HG02943 (cell line): Measurements from ENCODE around the gene PSMD8.

ENCODE experiments used
- ATAC-seq: cut with Tn5 transposase; IDR thresholded peaks from one replicate; pipeline ENCODE4 v1.9.1; 2021; ENCODE audit warnings: mild to moderate bottlenecking, low read depth, moderate library complexity; ENCODE audit not compliant: unreplicated experiment

Gene PSMD8

DNA sequence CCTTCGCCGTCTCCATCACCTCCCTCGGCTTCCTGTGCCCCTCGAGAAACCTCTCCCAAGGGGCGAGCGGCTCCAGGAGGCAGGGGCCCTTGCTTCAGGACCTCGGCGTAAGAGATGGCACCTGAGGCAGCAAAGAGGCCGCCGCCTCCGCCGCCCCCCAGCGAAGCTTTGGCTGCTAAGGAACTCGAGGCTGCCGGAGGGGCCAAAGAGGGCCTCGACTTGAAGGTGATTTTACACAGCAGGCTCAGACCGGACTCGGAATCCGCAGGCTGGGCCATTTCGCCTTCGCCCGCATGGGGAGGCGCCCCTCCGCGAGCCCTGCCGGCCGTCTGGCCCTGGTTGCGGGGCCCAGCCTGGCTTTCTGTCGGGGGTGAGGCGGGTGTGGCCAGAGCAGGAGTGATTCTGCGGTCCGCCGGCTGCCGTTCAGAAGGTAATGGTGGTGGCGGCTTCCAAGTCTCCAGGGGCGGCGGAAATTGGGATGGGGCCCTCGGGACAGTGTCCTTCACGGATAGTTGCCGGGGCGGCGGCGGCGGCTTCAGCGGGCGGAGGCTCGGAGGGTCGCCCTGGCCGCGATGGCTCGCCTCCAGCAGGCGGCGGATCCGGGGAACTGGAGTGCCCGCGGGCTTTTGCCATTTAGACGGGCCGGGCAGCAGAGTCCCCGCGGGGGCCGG, 12.1 kb downstream of the PSMD8 start:
- ATAC-seq = no peak

DNA sequence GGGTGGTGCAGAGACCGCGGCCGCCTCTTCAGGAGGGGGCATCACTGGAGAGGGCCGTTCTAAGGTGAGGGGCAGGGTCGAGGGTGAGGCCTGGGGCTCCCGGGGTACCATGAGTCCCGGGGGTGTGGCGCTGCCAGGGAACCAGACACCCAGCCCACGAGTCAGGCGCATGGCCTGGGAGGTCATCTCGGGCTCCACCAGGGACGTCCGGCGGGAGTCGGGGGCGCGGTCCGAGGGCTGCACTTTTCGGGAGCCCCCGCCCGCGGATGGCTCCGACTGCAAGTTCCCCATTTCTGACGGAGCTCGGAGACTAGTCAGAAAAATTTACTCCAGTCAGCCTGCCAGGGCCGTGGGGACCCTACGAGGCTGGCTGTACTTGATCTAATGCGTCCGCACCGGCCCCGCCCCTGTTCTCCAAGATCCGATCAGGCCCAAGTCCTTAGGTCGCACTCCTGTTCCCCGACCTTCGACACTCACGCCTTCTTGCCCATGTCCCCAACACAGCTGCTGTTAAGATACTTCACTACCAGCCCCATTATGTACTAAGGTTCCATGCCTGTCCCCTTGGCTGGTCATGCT, 12.7 kb downstream of the PSMD8 start:
- no peak for ATAC-seq

DNA sequence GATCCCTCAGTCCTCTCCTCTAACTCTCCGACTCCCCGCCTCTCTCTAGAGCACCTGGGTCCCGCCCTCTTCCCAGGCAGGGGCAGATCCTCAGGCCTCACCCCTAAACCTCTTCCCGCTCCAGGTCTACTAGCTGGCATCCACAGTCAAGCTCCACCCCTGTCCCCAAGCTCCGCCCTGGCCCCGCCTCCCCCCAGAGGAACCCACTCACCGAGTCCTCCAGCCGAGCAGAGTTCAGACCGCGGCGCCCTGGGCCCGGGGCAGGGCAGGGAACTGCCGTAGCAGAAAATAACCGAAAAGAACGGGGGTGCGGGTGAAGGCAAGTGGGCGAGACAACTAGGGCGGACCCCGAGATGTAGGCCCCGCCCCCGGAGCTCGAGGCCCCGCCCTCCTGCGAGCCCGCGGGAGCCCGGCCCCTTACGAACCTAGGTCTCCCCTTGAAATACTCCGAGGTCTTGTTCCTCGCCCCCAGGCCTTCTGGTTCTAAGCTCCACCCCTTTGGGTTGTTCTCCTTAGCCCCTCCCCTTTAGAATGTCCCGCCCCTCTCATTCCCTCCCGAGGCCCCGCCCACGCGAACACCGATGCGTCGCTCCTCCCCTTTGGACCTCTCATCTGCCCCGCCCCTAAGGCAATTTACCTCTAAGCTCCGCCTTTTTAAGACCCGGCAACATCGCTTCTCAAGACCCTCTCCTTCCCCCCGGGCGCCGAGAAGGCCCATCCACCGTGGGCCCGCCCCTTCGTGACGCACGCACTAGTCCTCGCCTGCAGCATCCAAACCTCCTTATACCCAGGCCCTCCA, 13.4 kb downstream of the PSMD8 start, which contains the start of gene GGN:
GGN (minus strand) TSS at position 485 of the 799 bp plus-strand sequence. CDS start 773 bp downstream, outside the sequence.
- no peak for ATAC-seq

DNA sequence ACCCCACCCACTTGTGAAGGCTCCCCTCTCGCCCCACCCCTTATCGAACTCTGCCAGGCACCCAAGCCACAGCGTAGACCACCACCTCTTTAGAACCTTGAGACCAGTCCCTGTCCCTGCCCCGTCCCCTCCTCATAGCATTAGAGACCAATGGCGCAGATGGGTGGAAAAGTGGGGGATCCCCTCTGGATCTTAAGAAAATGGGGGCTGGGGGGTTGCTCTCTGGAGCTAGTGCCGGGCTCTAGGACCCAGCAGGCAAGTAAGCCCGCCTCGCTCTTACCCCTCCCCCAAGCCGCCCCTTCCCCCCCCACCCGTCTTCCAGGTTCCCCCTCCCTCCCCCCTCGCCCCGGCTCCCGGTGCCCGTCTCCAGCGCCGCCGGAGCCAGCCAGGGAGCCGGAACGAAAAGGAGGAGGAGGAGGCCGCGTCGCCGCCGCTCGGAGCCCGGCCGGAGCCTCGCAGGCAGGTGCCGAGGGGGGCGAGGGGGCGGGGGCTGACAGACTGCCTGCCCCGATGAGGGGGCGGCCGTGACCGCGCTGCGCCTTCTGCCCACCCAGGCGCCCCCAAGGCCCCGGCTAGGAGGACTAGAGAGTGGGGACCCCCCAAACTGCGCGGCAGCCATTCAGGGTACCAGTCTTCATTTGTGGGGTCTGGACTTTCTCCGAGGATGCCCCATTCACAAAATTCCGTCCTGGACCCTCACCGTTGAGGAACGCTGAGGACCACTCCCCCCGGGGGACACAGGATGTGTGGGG, 14.2 kb downstream of the PSMD8 start, which contains the start of gene SPRED3:
SPRED3 (plus strand) TSS at position 349 of the 752 bp plus-strand sequence. CDS start 1,606 bp downstream, outside the sequence.
- ATAC-seq = no peak

DNA sequence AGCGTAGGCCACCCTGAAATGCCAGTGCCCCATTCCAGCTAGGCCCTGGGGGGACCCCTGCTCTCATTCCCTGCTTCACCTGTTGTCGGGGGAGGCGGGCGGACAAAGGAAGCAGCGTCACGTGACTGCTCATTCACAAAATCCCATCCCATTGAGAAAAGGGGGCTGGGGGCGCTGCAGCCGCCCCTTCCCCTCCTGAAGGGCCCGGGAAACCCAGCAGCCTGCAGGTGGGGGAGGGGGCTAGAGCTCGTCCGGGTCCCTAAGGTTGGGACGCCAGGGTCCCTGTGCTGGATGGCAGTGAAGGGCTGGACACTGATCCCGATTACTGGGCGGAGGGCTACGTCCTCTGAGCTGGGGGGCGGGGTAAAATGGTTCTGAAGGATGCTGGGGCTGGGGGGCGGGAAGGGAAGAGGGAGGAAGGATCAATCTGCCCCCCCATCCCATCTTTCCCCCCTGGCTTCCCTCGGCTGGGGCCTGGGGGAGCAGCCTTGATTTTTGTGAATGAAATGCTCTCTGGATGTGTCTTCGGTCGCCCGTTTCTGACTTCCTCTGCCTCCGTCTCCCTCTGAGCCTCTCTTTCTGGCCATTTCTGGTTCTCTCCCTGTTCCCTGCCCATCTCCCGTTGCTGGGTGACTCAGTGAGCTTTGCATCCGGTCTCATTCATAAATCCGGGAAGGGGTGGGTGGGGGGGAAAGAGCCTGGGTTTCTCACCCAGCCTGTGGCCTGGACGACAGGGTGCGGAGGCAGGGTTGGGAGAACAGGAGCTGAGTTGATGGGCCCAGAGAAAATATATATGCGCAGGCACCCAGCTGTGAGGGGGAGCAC, 14.9 kb downstream of the PSMD8 start:
- ATAC-seq = no peak

DNA sequence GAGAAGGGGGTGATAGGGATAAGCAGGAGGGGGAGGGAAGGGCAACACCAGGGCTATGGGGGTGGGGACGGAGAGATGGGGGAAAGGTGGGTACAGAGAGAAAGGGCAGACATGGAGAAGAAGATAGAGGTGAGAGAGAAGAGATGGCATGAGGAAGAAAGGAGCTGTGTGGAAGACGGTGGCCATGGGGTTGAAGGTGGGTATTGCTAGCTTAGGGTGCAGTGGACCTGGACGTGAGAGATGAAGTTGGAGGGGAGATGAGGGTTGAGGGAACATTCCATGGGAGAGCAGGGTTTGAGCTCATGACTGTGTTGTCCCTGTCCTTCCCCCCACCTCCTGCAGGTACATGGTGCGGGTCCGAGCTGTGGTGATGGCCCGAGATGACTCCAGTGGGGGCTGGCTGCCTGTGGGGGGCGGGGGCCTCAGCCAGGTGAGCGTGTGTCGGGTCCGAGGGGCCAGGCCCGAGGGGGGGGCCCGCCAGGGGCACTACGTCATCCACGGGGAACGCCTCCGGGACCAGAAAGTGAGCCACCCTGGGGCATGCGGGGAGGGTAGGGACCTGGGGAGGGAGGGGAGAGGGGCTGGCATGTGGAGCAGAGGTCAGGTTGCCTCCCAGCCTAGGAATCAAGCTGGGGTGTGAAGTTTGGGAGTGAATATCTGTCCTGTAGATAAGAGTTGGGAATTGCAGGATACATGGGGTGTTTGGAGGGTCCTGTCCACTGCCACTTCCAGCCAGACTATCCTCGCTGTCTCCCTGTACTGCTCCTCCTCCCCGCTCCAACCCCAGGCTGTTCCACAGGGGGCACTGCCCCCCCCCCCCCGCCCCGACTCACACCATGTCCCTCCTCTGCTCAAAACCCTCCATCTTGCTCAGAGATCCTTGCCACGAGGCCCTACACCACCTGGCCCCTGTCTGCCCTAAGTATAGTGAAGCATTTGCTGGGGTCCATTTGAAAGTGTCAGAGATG, 15.9 kb downstream of the PSMD8 start:
- no peak for ATAC-seq

DNA sequence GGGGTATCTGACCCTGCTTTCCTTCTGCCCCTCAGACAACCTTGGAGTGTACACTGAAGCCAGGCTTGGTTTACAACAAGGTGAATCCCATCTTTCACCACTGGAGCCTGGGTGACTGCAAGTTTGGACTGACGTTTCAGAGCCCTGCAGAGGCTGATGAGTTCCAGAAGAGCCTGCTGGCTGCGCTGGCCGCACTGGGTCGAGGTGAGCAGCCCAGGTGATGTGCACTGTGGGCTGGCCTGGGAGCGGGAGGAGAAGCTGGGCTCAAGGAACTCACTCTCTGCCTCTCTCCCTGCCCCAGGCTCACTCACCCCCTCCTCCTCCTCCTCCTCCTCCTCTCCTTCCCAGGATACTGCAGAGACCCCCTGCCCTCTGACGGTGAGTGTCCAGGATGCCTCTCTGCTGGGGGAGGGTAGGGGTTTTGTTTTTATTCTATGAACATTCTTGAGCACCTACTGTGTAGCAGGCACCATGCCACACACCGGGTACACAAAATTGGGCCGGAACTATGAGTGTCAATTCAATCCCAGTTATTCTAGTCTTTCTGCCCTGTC, 17.6 kb downstream of the PSMD8 start:
- no peak for ATAC-seq

DNA sequence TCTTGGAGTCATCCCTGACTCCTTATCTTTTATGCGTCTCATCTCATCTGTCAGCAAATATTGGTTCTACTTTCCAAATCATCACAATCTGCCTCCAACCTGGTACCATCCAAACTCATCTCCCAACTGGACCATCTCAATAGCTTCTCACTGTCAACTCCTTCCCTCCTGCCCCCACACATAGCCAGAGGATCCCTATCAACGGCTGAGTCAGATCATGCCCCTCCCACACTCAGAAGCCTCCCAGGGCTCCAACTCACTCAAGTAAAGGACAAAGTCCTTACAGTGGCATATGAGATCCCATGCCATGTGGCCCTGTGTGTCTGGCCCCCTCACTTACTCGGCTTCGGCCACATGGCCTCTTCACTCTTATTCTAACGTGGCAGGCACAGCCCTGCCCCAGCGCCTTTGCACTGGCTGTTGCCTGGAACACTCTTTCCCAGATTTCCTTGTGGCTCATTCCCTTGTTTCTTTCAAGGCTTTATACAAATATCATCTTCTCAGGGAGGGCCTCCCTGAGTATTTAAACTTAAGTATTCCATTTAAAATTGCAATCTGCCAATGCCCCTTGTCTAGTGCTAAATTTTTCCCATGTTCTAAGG, 18.4 kb downstream of the PSMD8 start:
- no peak for ATAC-seq

DNA sequence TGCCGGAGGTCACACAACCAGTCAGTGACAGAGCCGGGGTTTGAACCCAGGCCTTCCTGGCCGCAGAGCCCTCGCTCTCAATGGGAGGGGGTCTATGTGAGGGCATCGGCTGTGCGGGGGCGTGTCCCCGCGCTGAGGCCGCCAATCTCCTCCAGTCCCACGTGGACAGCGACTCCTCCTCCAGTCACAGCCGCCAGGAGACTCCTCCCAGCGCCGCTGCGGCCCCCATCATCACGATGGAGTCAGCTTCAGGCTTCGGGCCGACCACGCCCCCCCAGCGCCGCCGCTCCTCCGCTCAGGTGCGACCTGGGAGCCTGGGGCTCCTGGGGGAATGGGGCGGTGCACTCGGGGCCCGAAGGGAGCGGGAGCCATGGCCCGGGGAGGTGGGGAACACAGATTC, 20.1 kb downstream of the PSMD8 start:
- no peak for ATAC-seq

DNA sequence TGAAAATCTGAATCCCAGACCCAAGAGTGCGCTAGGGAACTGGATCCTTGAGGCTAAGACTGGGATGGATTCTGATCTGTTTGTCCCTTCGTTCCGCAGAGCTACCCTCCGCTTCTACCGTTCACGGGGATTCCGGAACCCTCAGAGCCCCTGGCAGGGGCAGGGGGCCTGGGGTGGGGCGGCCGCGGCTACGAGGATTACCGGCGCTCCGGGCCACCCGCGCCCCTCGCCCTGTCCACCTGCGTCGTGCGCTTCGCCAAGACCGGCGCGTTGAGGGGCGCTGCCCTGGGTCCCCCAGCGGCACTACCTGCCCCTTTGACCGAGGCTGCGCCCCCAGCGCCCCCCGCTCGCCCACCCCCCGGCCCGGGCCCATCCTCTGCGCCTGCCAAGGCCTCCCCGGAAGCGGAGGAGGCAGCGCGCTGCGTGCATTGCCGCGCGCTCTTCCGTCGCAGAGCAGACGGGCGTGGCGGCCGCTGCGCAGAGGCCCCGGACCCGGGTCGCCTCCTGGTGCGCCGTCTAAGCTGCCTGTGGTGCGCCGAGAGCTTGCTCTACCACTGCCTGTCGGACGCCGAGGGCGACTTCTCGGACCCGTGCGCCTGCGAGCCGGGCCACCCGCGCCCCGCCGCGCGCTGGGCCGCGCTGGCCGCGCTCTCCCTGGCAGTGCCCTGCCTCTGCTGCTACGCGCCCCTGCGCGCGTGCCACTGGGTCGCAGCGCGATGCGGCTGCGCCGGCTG, 21.2 kb downstream of the PSMD8 start:
- no peak for ATAC-seq

DNA sequence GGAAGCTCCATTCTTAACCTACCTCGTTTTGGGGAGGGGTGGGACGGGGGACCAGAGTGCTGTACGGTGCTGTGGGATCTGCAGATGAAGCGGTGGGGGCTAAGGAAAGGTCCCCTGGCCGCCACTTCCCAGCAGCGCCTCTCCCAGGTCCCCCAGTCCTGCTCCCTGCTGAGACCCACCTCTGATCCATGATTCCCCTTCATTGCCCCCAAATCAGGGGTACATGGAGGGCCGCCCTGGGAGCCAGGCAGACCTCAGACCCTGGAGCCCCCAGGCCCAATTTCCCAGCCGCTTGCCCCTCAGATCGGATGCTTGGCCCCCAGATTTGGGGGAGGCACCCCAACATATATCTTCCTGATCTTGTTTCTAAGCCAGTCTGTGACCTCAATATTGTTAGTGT, 24.7 kb downstream of the PSMD8 start:
- no peak for ATAC-seq

DNA sequence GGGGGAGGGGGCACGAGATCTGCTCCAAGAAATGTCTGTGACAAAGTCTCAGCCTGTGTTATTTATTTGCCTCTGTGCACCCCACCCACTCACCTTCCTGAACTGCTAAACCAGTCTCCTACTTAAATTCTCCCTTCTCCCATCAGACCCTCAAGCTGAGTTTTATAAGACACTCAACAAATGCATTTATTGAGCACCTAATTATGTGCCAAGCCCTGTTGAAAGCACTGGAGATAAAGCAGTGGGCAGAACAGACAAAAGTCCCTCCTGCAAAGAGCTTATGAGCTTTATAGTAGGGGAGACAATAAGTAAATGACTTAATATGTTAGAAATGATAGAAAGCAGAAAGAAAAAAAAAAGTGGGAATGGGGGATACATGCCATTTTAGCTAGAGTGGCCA, 25.2 kb downstream of the PSMD8 start:
- no peak for ATAC-seq

DNA sequence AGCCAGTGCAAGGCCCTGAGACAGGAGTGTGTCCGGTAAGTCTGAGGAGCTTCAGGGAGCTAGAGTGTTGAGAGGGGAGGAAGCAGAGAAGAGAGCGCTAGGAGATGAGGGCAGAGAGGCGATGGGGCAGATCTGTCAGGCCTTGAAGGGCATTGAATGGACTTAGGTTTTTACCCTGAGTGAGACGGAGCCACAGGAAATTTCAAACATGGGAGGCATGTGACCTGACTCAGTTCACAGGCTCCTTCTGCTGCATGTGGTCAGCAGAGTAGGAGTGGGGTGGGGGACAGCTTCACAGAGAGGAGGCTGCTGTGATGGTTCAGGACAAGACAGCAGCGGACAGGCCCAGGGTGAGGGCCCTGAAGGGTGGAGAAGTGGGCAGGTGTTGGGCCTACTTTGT, 26.0 kb downstream of the PSMD8 start:
- ATAC-seq = no peak

DNA sequence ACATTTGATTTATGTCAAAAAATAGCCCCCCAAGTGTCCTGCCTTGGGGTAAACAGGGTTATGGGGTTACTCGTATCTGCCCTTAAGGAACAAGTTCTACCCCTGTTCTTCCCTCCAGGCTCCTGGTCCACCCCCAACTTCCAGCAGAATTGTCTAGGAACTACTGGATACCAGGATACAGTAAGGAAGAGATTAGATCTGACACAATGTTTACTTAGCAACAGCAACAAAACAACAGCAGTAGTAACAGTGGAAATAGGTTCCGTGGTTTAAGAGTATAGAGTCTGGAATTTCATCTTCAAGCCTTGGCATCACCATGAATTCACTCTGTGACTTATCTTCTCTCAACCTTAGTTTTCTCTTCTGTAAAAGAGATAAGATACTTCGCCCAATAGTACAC, 26.8 kb downstream of the PSMD8 start:
- no peak for ATAC-seq

DNA sequence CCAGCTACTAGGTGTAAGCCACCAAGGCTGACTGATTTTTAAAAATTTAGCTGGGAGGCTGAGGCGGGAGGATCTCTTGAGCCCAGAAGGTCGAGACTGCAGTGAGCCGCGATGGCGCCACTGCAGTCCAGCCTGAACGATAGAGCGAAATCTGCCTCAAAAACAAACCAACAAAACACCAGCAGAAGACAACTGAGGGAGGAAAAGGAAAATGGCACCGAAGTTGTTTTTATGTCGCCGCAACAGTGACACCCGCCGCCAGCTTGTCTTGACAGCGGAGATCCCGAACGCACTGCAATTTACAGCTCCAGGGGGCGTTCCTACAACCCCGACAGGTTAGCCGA, 28.2 kb downstream of the PSMD8 start:
- peak; percentile 8 for ATAC-seq

DNA sequence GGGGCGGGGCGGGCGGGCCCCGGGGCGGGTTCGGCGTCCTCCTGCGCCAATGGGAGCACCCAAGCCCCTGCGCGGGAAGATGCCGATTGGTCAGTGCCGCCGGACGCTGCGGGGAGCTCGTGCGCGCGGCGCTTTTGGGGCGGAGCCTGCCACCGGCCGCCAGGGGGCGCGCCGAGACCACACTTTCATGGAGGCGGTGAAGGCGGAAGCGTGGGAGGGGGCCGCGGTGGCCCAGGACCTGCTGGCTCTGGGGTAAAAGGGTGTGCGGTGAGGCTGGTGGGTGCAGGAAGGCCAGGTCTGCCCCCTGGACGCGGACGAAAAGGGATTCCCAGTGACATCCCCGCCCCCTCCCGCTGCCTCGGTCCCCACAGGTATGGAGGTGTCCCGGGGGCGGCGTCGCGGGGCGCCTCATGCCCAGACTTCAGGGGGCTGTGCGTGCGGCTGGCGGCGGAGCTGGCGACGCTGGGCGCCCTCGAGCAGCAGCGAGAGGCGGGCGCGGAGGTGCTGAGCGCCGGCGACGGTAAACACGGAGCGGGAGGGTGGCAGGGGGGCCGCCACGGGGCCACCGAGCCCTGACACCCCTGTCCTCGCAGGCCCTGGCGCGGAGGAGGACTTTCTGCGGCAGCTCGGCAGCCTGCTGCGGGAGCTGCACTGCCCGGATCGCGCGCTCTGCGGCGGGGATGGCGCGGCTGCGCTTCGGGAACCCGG, 28.8 kb downstream of the PSMD8 start, which contains the start of gene FAM98C:
FAM98C (plus strand) TSS at position 127 of the 708 bp plus-strand sequence; CDS start at position 188, 61 bp downstream.
- peak; percentile 82 for ATAC-seq

DNA sequence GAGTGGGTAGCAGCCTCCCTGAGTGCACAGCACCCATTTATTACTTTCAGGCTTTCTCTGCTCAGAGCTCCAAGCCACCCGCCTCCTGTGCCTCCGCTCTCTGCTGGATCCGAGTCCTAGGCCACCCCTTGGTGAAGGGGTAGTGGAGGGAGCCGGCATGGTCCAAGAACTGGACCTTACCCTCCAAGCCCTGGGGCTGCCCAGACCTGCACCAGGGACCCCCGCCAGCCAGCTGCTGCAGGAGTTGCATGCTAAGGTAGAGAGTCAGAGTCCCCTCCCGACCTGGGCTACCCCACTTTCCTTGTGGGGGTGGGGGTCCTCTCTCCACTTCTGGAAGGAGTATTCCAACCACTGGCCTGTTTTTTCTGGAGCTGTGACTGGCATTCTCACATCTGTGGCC, 30.5 kb downstream of the PSMD8 start:
- ATAC-seq = no peak
